Lower lobe of right lung (tissue), 2 donors: ENCODE data around the gene ENOX2. TPM values are rescaled to one million over a fixed set of nuclear protein-coding genes. Genes with fewer than 3 reads are reported as not detected.

ENCODE experiments used
- ATAC-seq, 2 donors: fragments of 200-7000 bp; cut with Tn5 transposase; one replicate each; pipeline ENCODE4 v1.9.1; 2020 to 2022; ENCODE audit warnings: mild to moderate bottlenecking in 2 of 2, moderate library complexity in 2 of 2
- DNase-seq: peaks from one replicate; pipeline ENCODE4 v3.0.0-alpha.2; 2020
- H3K27ac ChIP-seq: fragments of 200-600 bp; one replicate; pipeline ENCODE4 v1.8.0; 2022
- H3K27me3 ChIP-seq: fragments of 200-600 bp; one replicate; pipeline ENCODE4 v1.8.0; 2022; ENCODE audit warnings: low read depth
- H3K36me3 ChIP-seq: fragments of 200-600 bp; one replicate; pipeline ENCODE4 v1.8.0; 2022; ENCODE audit warnings: mild to moderate bottlenecking
- H3K4me1 ChIP-seq: fragments of 200-600 bp; one replicate; pipeline ENCODE4 v1.8.0; 2022
- H3K4me3 ChIP-seq: fragments of 200-600 bp; one replicate; pipeline ENCODE4 v1.8.0; 2022; ENCODE audit warnings: mild to moderate bottlenecking
- H3K9me3 ChIP-seq: fragments of 200-600 bp; one replicate; pipeline ENCODE4 v1.8.0; 2022
- intact Hi-C: fragments of 100-400 bp; cut with DNase I; formaldehyde crosslinking; loops from one replicate; pipeline ENCODE4 v1.11.0; 2022
- total RNA-seq: library from RNA; stranded (reverse); fragmentation: NEBNext Ultra II Directional; extraction: Animal tissue kit (Norgen Biotek cat#: 25700); gene quantifications from one replicate; pipeline ENCODE4 v1.2.1, GENCODE V29; 2021
- TF ChIP-seq, protein P1 (sequence below): fragments of 200-600 bp; IDR thresholded peaks from one replicate; pipeline ENCODE4 v1.8.0; 2022; ENCODE audit warnings: antibody characterized with exemption, mild to moderate bottlenecking
- donor health status: DM: no; HTN: yes; CAD: no; lungs with severe emphysema.

ENOX2 gene
- total RNA-seq, 1 donor from 2014 or later, result 16.8 TPM

- no peak for DNase-seq
- no peak overlapping the region for H3K27ac ChIP-seq
- ATAC-seq, result no peak
- H3K36me3 ChIP-seq, result no peaks in the 10 kb centered on the region
- no peaks in the 10 kb centered on the region for H3K9me3 ChIP-seq
- H3K4me3 ChIP-seq, result no peak overlapping the region
- TF ChIP-seq, protein P1, sequence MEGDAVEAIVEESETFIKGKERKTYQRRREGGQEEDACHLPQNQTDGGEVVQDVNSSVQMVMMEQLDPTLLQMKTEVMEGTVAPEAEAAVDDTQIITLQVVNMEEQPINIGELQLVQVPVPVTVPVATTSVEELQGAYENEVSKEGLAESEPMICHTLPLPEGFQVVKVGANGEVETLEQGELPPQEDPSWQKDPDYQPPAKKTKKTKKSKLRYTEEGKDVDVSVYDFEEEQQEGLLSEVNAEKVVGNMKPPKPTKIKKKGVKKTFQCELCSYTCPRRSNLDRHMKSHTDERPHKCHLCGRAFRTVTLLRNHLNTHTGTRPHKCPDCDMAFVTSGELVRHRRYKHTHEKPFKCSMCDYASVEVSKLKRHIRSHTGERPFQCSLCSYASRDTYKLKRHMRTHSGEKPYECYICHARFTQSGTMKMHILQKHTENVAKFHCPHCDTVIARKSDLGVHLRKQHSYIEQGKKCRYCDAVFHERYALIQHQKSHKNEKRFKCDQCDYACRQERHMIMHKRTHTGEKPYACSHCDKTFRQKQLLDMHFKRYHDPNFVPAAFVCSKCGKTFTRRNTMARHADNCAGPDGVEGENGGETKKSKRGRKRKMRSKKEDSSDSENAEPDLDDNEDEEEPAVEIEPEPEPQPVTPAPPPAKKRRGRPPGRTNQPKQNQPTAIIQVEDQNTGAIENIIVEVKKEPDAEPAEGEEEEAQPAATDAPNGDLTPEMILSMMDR, result no peak
- H3K27me3 ChIP-seq, result no peaks in the 10 kb centered on the region
- intact Hi-C loops, result no loop called here
- no peaks in the 10 kb centered on the region for H3K4me1 ChIP-seq
Measured at GRCh38 chrX:130604882-130605281, 298.1 kb downstream of the ENOX2 start.

DNA sequence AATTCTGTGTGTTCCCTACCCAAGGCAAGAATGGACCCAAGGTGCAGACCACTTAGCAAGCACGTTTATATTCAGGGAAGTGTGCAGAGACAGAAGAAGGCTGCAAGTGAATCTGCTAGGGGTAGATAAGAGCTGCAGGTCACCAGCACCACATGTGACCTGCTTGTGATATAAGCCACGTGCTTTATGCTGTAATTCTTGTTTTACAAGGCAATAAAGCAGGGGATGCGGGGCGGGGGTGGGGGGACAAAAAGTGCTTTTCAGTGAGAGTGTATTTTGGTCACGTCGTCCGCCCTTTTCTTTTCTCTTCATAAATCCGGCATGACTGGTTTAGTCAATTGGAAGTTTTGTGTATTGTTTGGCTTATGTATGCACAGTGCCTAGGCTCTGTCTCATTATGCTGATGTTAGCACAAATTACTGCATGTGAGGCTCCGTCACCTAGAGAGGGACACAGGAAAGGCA is 308.5 kb downstream of the ENOX2 start:
- Histone ChIP-seq H3K27me3 (no peaks in the 10 kb centered on the region), H3K4me3 (no peak overlapping the region), H3K9me3 (no peaks in the 10 kb centered on the region), H3K27ac (no peak overlapping the region), H3K36me3 (no peaks in the 10 kb centered on the region), H3K4me1 (no peaks in the 10 kb centered on the region)
- no peak for ATAC-seq
- TF ChIP-seq, protein P1, result no peak
- intact Hi-C loops, result no loop called here
- no peak for DNase-seq

GRCh38 chrX:130593911-130594310 is 309.1 kb downstream of the ENOX2 start:
- DNase-seq (no peak), ATAC-seq (no peak)
- Histone ChIP-seq H3K36me3 (no peaks in the 10 kb centered on the region), H3K4me3 (no peak overlapping the region), H3K27me3 (no peaks in the 10 kb centered on the region), H3K9me3 (no peaks in the 10 kb centered on the region), H3K4me1 (no peaks in the 10 kb centered on the region), H3K27ac (no peak overlapping the region)
- TF ChIP-seq, protein P1, result no peak
- intact Hi-C loops, result no loop called here

- TF ChIP-seq, protein P1, result no peak
- Histone ChIP-seq H3K9me3 (no peaks in the 10 kb centered on the region), H3K4me1 (no peaks in the 10 kb centered on the region), H3K4me3 (no peak overlapping the region), H3K27ac (no peak overlapping the region), H3K27me3 (no peaks in the 10 kb centered on the region), H3K36me3 (no peaks in the 10 kb centered on the region)
- ATAC-seq, result no peak
- intact Hi-C loops, result no loop called here
- DNase-seq, result no peak
Measured at GRCh38 chrX:130592204-130592603, 310.8 kb downstream of the ENOX2 start.

- H3K9me3 ChIP-seq, result no peaks in the 10 kb centered on the region
- TF ChIP-seq, protein P1, result no peak
- H3K27me3 ChIP-seq, result no peaks in the 10 kb centered on the region
- ATAC-seq, result no peak
- H3K36me3 ChIP-seq, result no peaks in the 10 kb centered on the region
- no peaks in the 10 kb centered on the region for H3K4me1 ChIP-seq
- intact Hi-C loops, result no loop called here
- no peak overlapping the region for H3K27ac ChIP-seq
- no peak for DNase-seq
- no peak overlapping the region for H3K4me3 ChIP-seq
Measured at GRCh38 chrX:130578906-130579305, 324.1 kb downstream of the ENOX2 start.

DNA sequence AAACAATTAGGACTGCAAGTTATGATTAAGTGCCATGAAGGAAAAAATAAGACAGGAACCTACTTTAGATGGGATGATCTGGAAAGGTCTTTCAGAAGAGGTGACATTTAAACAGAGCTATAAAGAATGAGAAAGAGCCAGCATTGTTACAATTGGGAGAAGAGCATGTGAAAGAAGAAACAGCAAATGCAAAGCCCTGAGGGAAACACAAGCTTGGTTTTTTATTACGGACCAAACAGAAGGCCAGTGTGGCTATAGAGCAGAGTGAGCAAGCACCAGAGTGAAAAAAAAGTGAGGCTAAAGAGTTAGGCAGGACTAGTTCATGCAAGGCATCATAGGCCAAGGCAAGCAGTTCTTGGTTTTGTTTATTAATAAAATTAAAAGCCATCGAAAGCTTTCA is 325.6 kb downstream of the ENOX2 start:
- Histone ChIP-seq H3K36me3 (no peaks in the 10 kb centered on the region), H3K27me3 (no peaks in the 10 kb centered on the region), H3K27ac (no peak overlapping the region), H3K9me3 (no peaks in the 10 kb centered on the region), H3K4me1 (no peaks in the 10 kb centered on the region), H3K4me3 (no peak overlapping the region)
- ATAC-seq (no peak), DNase-seq (no peak)
- TF ChIP-seq, protein P1, result no peak
- intact Hi-C loops, result no loop called here
